ENCODE data around the gene DHPS. TPM values are rescaled to one million over a fixed set of nuclear protein-coding genes. Genes with fewer than 3 reads are reported as not detected.
A peak's percentile ranks its signal among the peaks of the same experiment; 100 is the strongest.

Gene DHPS
- 100 to 1,000 TPM; 143 to 193 (median 145) TPM for total RNA-seq
- total RNA-seq (2013), result 96.6 TPM

DNA sequence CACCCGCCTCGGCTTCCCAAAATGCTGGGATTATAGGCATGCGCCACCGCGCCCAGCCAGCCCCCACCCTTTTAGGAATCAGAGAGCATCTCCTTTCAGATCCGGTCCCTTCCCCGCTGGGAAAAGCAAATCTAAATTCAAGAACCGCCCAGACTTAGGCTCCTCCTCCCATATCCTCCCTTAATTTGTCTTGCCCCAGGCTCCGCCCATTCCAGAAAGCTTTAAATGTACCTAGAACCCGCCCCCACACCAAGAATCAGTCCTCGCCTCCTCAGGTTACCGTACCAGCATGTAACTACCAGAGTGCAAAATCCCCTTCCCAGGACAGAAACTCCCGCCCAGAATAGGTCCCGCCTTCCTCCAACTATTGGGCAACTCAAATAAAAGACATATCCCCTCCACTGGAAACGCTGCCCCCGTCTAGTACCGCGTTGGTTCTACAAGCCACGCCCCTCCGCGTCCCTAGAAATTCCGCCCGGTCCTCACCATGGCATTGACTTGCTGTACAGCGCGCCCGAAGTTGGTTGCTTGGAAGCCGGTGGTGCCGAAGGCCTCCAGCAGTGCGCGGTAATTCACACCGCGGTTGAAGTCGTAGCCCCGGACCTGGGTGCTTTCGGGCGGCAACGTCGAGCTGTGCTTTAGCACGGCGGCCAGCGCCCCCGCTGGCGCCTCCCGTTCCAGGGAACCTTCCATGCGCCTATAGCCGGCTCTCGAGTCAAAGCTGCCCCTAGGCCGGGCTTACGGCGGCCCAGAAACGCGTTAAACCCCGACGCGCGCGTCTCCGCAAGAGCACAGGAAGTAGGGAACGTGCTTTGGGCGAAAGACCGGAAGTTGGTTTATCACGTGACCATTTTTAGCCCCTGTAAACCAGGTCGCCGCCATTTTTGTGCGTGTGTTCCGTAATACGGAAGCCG, at the start of gene DHPS:
Gene DHPS, minus strand, starts transcription at position 807 of the 914 bp plus-strand sequence. Its CDS starts 114 bp downstream, at position 693.
- Histone ChIP-seq H3K27me3 (ENCODE audit: control insufficient read depth, insufficient read depth, low read length) (no peaks in the 10 kb centered on the region), H3K27ac (ENCODE audit: low read length) (peak within 1 kb of the TSS; percentile 93), H3K4me1 (ENCODE audit: control insufficient read depth, insufficient read depth, low read length) (peaks cover 23% of the 10 kb centered on the region), H3K9me3 (ENCODE audit: control insufficient read depth, insufficient read depth, low read length) (no peaks in the 10 kb centered on the region), H3K36me3 (ENCODE audit: control insufficient read depth, insufficient read depth, low read length) (peaks cover 23% of the 10 kb centered on the region), H3K4me3 (ENCODE audit: low read length) (peak within 1 kb of the TSS; percentile 87)
- Mint-ChIP-seq H3K36me3 (no peaks in the 10 kb centered on the region), H3K27me3 (ENCODE audit: low read depth in 2 of 2) (no peaks in the 10 kb centered on the region), H3K4me1 (peaks cover 21 to 27% of the 10 kb centered on the region in 2 donors), H3K9me3 (no peaks in the 10 kb centered on the region), H3K4me3 (peak within 1 kb of the TSS; percentile 99), H3K27ac (peak within 1 kb of the TSS; percentile 91 to 100)
- ATAC-seq (peak; percentile 74 to 88 (median 78)), DNase-seq (peak; percentile 82 to 99)
- TF ChIP-seq, protein P1, sequence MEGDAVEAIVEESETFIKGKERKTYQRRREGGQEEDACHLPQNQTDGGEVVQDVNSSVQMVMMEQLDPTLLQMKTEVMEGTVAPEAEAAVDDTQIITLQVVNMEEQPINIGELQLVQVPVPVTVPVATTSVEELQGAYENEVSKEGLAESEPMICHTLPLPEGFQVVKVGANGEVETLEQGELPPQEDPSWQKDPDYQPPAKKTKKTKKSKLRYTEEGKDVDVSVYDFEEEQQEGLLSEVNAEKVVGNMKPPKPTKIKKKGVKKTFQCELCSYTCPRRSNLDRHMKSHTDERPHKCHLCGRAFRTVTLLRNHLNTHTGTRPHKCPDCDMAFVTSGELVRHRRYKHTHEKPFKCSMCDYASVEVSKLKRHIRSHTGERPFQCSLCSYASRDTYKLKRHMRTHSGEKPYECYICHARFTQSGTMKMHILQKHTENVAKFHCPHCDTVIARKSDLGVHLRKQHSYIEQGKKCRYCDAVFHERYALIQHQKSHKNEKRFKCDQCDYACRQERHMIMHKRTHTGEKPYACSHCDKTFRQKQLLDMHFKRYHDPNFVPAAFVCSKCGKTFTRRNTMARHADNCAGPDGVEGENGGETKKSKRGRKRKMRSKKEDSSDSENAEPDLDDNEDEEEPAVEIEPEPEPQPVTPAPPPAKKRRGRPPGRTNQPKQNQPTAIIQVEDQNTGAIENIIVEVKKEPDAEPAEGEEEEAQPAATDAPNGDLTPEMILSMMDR (IDR thresholded peaks at IDR 0.05), result no peak
- intact Hi-C loops (cut with micrococcal nuclease), result loop anchor here (1.0 to 5.0 kb wide), 4 partner anchors 12 to 1085 kb away; partner anchors contain the start of genes FBXW9, TNPO2 and ZNF627
- WGBS (ENCODE audit: insufficient coverage), result under 1% methylated on average over 68 of the region's 68 CpGs

DNA sequence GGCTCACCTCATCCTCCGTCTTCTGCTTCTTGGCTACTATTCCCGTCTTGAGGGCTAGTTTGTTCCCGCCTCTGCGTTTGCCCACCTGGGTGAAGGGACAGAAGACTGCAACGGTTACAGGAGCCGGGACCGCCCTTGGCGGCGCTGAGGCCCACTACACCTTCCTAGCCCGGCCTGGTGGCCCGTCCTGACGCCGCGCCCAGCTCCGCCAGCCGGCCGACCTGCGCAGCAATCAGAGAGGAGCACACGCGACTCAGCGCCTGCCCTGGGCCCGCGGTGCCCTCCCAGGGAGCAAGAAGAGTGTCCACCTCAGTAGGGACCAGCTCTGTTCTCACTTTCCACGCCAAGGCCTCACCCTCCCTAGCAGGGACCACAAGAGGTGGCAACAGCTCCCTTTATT, 49.7 kb upstream of the DHPS start:
- Histone ChIP-seq H3K4me3 (ENCODE audit: low read length) (no peak overlapping the region), H3K9me3 (ENCODE audit: control insufficient read depth, insufficient read depth, low read length) (no peaks in the 10 kb centered on the region), H3K27ac (ENCODE audit: low read length) (no peak overlapping the region), H3K36me3 (ENCODE audit: control insufficient read depth, insufficient read depth, low read length) (peaks cover 31% of the 10 kb centered on the region), H3K4me1 (ENCODE audit: control insufficient read depth, insufficient read depth, low read length) (peaks cover 43% of the 10 kb centered on the region), H3K27me3 (ENCODE audit: control insufficient read depth, insufficient read depth, low read length) (no peaks in the 10 kb centered on the region)
- 95% methylated on average over 24 of the region's 24 CpGs for WGBS (ENCODE audit: insufficient coverage)
- ATAC-seq, result no peak
- Mint-ChIP-seq H3K4me3 (no peak overlapping the region), H3K36me3 (no peaks in the 10 kb centered on the region), H3K4me1 (peaks cover 24 to 32% of the 10 kb centered on the region in 2 donors), H3K27ac (no peak overlapping the region), H3K9me3 (no peaks in the 10 kb centered on the region), H3K27me3 (ENCODE audit: low read depth in 2 of 2) (no peaks in the 10 kb centered on the region)
- TF ChIP-seq, protein P1 (IDR thresholded peaks at IDR 0.05), result no peak
- DNase-seq, result no peak
- intact Hi-C loops (cut with micrococcal nuclease), result no loop called here

DNA sequence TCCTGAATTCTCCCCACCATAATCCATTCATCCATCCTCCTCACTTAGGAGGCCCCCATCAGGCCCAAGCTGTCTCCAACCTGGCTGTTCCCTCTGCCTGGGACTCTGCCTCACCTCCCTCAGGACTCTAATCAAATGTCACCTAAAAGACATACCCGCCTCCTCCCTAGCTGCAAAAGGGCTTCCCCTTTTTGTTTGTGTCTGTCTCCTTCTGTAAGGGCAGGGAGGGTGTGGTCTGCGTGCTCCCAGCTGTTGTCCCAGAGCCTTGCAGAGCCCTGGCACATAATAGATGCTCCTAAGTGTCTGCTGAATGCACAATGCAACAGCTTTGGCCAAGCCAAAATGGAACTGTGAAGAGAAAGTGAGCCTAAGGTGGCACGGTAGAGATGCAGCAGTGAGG, 48.4 kb upstream of the DHPS start:
- no peak for DNase-seq
- TF ChIP-seq, protein P1 (IDR thresholded peaks at IDR 0.05), result no peak
- no peak overlapping the region for H3K27ac ChIP-seq (ENCODE audit: low read length)
- H3K9me3 ChIP-seq (ENCODE audit: control insufficient read depth, insufficient read depth, low read length), result no peaks in the 10 kb centered on the region
- Mint-ChIP-seq H3K4me1 (peaks cover 24 to 32% of the 10 kb centered on the region in 2 donors), H3K27ac (peak overlapping the region; percentile 29 to 52), H3K36me3 (no peaks in the 10 kb centered on the region), H3K4me3 (no peak overlapping the region), H3K27me3 (ENCODE audit: low read depth in 2 of 2) (no peaks in the 10 kb centered on the region), H3K9me3 (no peaks in the 10 kb centered on the region)
- intact Hi-C loops (cut with micrococcal nuclease), result no loop called here
- ATAC-seq, result no peak
- 81% methylated on average over 3 of the region's 3 CpGs for WGBS (ENCODE audit: insufficient coverage)
- peaks cover 39% of the 10 kb centered on the region for H3K4me1 ChIP-seq (ENCODE audit: control insufficient read depth, insufficient read depth, low read length)
- peaks cover 31% of the 10 kb centered on the region for H3K36me3 ChIP-seq (ENCODE audit: control insufficient read depth, insufficient read depth, low read length)
- H3K4me3 ChIP-seq (ENCODE audit: low read length), result no peak overlapping the region
- H3K27me3 ChIP-seq (ENCODE audit: control insufficient read depth, insufficient read depth, low read length), result no peaks in the 10 kb centered on the region

Data from natural killer cell (primary cell).